Natural killer cell (primary cell): ENCODE measurements around the gene FNDC3B. TPM values are rescaled to one million over a fixed set of nuclear protein-coding genes. Genes with fewer than 3 reads are reported as not detected.
A peak's percentile ranks its signal among the peaks of the same experiment; 100 is the strongest.

Experiments used
- ATAC-seq, 3 donors: fragments of 150-1000 bp in 2 of 3; fragments of 200-7000 bp in 1 of 3; cut with Tn5 transposase; 1 replicate in 1 of 3; 2 replicates in 2 of 3; pipeline ENCODE4 v1.10.0; 2021; ENCODE audit warnings: mild to moderate bottlenecking in 2 of 3, moderate library complexity in 2 of 3
- DNase-seq, 2 donors: peaks; one replicate each; pipeline versions ENCODE4 v3.0.0 to v3.0.0-alpha.2; 2013 to 2021; ENCODE audit warnings: mixed read lengths in 1 of 2
- H3K27ac ChIP-seq: one replicate; pipeline ENCODE4 v1.5.1; 2013; ENCODE audit warnings: mild to moderate bottlenecking, low read length
- H3K27me3 ChIP-seq: one replicate; pipeline ENCODE4 v1.6.1; 2013; ENCODE audit warnings: low read length; ENCODE audit not compliant: control insufficient read depth, insufficient read depth
- H3K36me3 ChIP-seq: one replicate; pipeline ENCODE4 v1.6.1; 2013; ENCODE audit warnings: low read length; ENCODE audit not compliant: control insufficient read depth, insufficient read depth
- H3K4me1 ChIP-seq: one replicate; pipeline ENCODE4 v1.6.1; 2013; ENCODE audit warnings: low read length; ENCODE audit not compliant: control insufficient read depth, insufficient read depth
- H3K4me3 ChIP-seq: one replicate; pipeline ENCODE4 v1.5.1; 2013; ENCODE audit warnings: low read length
- H3K9me3 ChIP-seq: one replicate; pipeline ENCODE4 v1.6.1; 2013; ENCODE audit warnings: low read length; ENCODE audit not compliant: control insufficient read depth, insufficient read depth
- H3K27ac Mint-ChIP-seq, 2 donors: one replicate each; pipeline ENCODE4 v1.8.0; 2022; ENCODE audit warnings: mild to moderate bottlenecking in 2 of 2, mixed read lengths in 2 of 2, moderate library complexity in 1 of 2
- H3K27me3 Mint-ChIP-seq, 2 donors: one replicate each; pipeline ENCODE4 v1.8.0; 2022; ENCODE audit warnings: low read depth in 2 of 2, mixed read lengths in 2 of 2
- H3K36me3 Mint-ChIP-seq: one replicate; pipeline ENCODE4 v1.8.0; 2022; ENCODE audit warnings: mixed read lengths
- H3K4me1 Mint-ChIP-seq, 2 donors: one replicate each; pipeline ENCODE4 v1.8.0; 2022; ENCODE audit warnings: mixed read lengths in 2 of 2
- H3K4me3 Mint-ChIP-seq: one replicate; pipeline ENCODE4 v1.8.0; 2022; ENCODE audit warnings: mild to moderate bottlenecking, moderate library complexity, mixed read lengths
- H3K9me3 Mint-ChIP-seq, 2 donors: one replicate each; pipeline ENCODE4 v1.8.0; 2022; ENCODE audit warnings: mixed read lengths in 2 of 2
- CTCF ChIP-seq: fragments of 200-600 bp; IDR thresholded peaks from one replicate; pipeline ENCODE4 v1.8.0; 2022; ENCODE audit warnings: antibody characterized with exemption
- WGBS: methylation state at CpG from one replicate; pipeline ENCODE4 v1.1.7; 2013; ENCODE audit warnings: missing lambda C conversion rate; ENCODE audit not compliant: insufficient coverage; 5-methylcytosine and 5-hydroxymethylcytosine counted together
- intact Hi-C: fragments of 100-400 bp; cut with micrococcal nuclease; formaldehyde crosslinking; loops from one replicate; pipeline ENCODE4 v1.14.2; 2022
- total RNA-seq, 4 donors: library from RNA; stranded (reverse); fragments of 120-200 nt in 1 of 4; gene quantifications; one replicate each; pipeline versions ENCODE4 v1.2.3 to v1.2.4, GENCODE V29; 2013 to 2022

Gene FNDC3B
- total RNA-seq, 3 donors from 2014 or later (not counting 1 experiment from before 2014, with no cell fraction given) = 154 to 214 (median 206) TPM

DNA sequence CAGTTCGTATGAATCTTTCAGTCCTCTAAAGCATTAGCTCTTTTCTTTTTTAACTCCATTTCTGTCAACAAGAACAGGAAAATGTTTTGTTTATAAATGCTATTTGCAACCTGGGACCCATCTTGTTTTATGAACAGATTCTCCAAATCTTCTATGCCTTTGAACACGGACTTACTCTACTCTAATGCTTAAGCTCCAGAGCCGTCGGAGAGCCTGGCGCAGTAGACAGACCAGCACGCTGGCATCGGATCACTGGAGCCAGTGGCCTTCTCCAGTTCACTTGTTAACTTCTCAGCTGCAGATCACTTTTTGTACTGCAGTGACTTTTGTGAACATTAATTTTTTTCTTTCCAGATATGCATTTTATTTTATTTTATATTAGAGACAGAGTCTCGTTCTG is 286.1 kb downstream of the FNDC3B start:
- H3K27ac Mint-ChIP-seq = peak overlapping the region in 1 of 2 donors; percentile 61
- DNase-seq (no peak), ATAC-seq (no peak)
- no peak overlapping the region for H3K4me3 Mint-ChIP-seq
- Histone ChIP-seq H3K4me3 (no peak overlapping the region), H3K9me3 (no peaks in the 10 kb centered on the region), H3K36me3 (peaks cover 33% of the 10 kb centered on the region), H3K27ac (no peak overlapping the region), H3K4me1 (no peaks in the 10 kb centered on the region), H3K27me3 (no peaks in the 10 kb centered on the region)
- no peaks in the 10 kb centered on the region for H3K9me3 Mint-ChIP-seq
- intact Hi-C loops = no loop called here
- peaks cover 13 to 19% of the 10 kb centered on the region in 2 donors for H3K4me1 Mint-ChIP-seq
- peaks cover 29% of the 10 kb centered on the region for H3K36me3 Mint-ChIP-seq
- TF ChIP-seq CTCF = no peak
- H3K27me3 Mint-ChIP-seq = no peaks in the 10 kb centered on the region
- WGBS = 99% methylated on average over 7 of the region's 8 CpGs

GRCh38 chr3:172326993-172327392 is 287.6 kb downstream of the FNDC3B start:
- Histone ChIP-seq H3K27me3 (no peaks in the 10 kb centered on the region), H3K4me3 (no peak overlapping the region), H3K4me1 (no peaks in the 10 kb centered on the region), H3K36me3 (peaks cover 36% of the 10 kb centered on the region), H3K9me3 (no peaks in the 10 kb centered on the region), H3K27ac (no peak overlapping the region)
- intact Hi-C loops = no loop called here
- H3K4me3 Mint-ChIP-seq = no peak overlapping the region
- ATAC-seq (no peak), DNase-seq (no peak)
- H3K27me3 Mint-ChIP-seq = no peaks in the 10 kb centered on the region
- peaks cover 37% of the 10 kb centered on the region for H3K36me3 Mint-ChIP-seq
- H3K4me1 Mint-ChIP-seq = peaks cover 13 to 19% of the 10 kb centered on the region in 2 donors
- TF ChIP-seq CTCF = no peak
- 78% methylated on average over 1 of the region's 3 CpGs for WGBS
- H3K9me3 Mint-ChIP-seq = no peaks in the 10 kb centered on the region
- peak overlapping the region in 1 of 2 donors; percentile 61 for H3K27ac Mint-ChIP-seq

GRCh38 chr3:172328282-172328681 is 288.9 kb downstream of the FNDC3B start:
- H3K27ac Mint-ChIP-seq = peak overlapping the region; percentile 41 to 69
- peaks cover 38% of the 10 kb centered on the region for H3K36me3 ChIP-seq
- H3K36me3 Mint-ChIP-seq = peaks cover 37% of the 10 kb centered on the region
- H3K4me1 Mint-ChIP-seq = peaks cover 19 to 26% of the 10 kb centered on the region in 2 donors
- ATAC-seq (no peak), DNase-seq (no peak)
- no peaks in the 10 kb centered on the region for H3K27me3 Mint-ChIP-seq
- no peak overlapping the region for H3K27ac ChIP-seq
- intact Hi-C loops = no loop called here
- no peaks in the 10 kb centered on the region for H3K4me1 ChIP-seq
- no peaks in the 10 kb centered on the region for H3K27me3 ChIP-seq
- H3K4me3 Mint-ChIP-seq = no peak overlapping the region
- H3K4me3 ChIP-seq = no peak overlapping the region
- H3K9me3 Mint-ChIP-seq = no peaks in the 10 kb centered on the region
- H3K9me3 ChIP-seq = no peaks in the 10 kb centered on the region
- WGBS = 98% methylated on average over 2 of the region's 4 CpGs
- no peak for TF ChIP-seq CTCF

GRCh38 chr3:172329070-172329469 is 289.7 kb downstream of the FNDC3B start:
- TF ChIP-seq CTCF = no peak
- intact Hi-C loops = no loop called here

More at GRCh38 chr3:172329070-172329469, 289.7 kb downstream of the FNDC3B start:
- WGBS = 97% methylated on average over 2 of the region's 2 CpGs
- no peak for DNase-seq
- no peaks in the 10 kb centered on the region for H3K9me3 Mint-ChIP-seq
- Histone ChIP-seq H3K4me1 (no peaks in the 10 kb centered on the region), H3K4me3 (no peak overlapping the region), H3K36me3 (peaks cover 40% of the 10 kb centered on the region), H3K9me3 (no peaks in the 10 kb centered on the region), H3K27ac (no peak overlapping the region), H3K27me3 (no peaks in the 10 kb centered on the region)
- no peak for ATAC-seq
- no peak overlapping the region for H3K4me3 Mint-ChIP-seq
- H3K36me3 Mint-ChIP-seq = peaks cover 37% of the 10 kb centered on the region
- no peaks in the 10 kb centered on the region for H3K27me3 Mint-ChIP-seq
- H3K27ac Mint-ChIP-seq = peak overlapping the region; percentile 41 to 53
- H3K4me1 Mint-ChIP-seq = peaks cover 16 to 26% of the 10 kb centered on the region in 2 donors
